Upper lobe of left lung (tissue), 4 donors: ENCODE results near the gene DAO.
"Not testable (repeated sequence)": the region's sequence is repeated elsewhere in the genome, so short reads cannot be mapped to it uniquely, and the experiment has no call there.

Experiments used
- EP300 ChIP-seq, 4 donors: sonication (generic); formaldehyde crosslinking; IDR thresholded peaks; one replicate each; pipeline ENCODE4 v1.5.1; 2017; ENCODE audit warnings: antibody characterized with exemption in 4 of 4, control low read depth in 2 of 4
- TF ChIP-seq, protein P1 (sequence below), 6 experiments: fragments of 450-650 bp in 4 of 6; fragments of 200-600 bp in 2 of 6; sonication (generic) in 2 of 6; IDR thresholded peaks; one replicate each; pipeline ENCODE4 v1.5.1; 2016 to 2019; ENCODE audit warnings: antibody characterized with exemption in 6 of 6

- TF ChIP-seq EP300 (IDR thresholded peaks at IDR 0.05), result not testable (repeated sequence)
- TF ChIP-seq, protein P1, sequence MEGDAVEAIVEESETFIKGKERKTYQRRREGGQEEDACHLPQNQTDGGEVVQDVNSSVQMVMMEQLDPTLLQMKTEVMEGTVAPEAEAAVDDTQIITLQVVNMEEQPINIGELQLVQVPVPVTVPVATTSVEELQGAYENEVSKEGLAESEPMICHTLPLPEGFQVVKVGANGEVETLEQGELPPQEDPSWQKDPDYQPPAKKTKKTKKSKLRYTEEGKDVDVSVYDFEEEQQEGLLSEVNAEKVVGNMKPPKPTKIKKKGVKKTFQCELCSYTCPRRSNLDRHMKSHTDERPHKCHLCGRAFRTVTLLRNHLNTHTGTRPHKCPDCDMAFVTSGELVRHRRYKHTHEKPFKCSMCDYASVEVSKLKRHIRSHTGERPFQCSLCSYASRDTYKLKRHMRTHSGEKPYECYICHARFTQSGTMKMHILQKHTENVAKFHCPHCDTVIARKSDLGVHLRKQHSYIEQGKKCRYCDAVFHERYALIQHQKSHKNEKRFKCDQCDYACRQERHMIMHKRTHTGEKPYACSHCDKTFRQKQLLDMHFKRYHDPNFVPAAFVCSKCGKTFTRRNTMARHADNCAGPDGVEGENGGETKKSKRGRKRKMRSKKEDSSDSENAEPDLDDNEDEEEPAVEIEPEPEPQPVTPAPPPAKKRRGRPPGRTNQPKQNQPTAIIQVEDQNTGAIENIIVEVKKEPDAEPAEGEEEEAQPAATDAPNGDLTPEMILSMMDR (IDR thresholded peaks at IDR 0.05), result not testable (repeated sequence)
Measured at GRCh38 chr12:108859141-108859922, 20.6 kb upstream of the DAO start.
